HG03103 (cell line): Measurements from ENCODE around the gene RBMS1.

Experiments used
- ATAC-seq: cut with Tn5 transposase; IDR thresholded peaks from one replicate; pipeline ENCODE4 v1.9.1; 2021; ENCODE audit warnings: low read depth; ENCODE audit not compliant: unreplicated experiment

Gene RBMS1, protein sequence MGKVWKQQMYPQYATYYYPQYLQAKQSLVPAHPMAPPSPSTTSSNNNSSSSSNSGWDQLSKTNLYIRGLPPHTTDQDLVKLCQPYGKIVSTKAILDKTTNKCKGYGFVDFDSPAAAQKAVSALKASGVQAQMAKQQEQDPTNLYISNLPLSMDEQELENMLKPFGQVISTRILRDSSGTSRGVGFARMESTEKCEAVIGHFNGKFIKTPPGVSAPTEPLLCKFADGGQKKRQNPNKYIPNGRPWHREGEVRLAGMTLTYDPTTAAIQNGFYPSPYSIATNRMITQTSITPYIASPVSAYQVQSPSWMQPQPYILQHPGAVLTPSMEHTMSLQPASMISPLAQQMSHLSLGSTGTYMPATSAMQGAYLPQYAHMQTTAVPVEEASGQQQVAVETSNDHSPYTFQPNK

DNA sequence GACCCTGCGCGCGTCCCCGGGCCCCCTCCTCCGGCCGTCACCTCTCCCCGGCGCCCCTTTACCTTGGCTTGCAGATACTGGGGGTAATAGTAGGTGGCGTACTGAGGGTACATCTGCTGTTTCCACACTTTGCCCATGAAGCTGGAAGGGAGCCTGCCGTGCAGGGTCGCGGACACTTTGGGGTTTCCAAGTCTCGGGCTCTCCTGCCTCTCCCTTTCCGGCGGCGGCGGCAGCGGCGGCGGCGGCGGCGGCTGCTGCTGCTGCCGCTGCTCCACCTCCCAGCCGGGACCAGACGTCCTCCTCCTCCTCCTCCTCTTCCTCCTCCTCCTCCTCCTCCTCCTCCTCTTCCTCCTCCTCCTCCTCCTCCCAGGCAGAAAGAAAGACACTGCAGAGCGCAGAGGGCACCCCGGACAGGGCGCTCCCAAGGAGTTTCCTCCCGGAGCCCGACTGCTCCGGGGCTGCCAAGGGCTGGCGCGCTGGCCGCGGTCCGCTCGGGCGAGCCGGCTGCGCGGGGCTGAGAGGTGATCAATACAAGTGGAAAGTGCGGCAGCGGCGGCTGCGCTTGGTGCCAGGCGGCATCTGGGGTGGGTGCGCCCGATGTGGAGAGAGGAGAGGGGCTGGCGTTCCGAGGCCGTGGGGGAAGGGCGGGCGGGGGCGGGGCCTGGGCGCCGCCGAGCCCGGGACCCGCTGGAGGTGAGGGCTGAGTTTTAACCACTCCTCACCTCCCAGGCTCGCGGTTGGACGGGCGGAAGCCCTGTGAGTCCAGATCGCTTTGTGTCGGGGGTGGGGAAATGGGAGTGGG is at the start of gene RBMS1:
RBMS1 (minus strand) TSS at position 581 of the 802 bp plus-strand sequence; CDS start at position 137, 444 bp downstream.
- no peak for ATAC-seq

DNA sequence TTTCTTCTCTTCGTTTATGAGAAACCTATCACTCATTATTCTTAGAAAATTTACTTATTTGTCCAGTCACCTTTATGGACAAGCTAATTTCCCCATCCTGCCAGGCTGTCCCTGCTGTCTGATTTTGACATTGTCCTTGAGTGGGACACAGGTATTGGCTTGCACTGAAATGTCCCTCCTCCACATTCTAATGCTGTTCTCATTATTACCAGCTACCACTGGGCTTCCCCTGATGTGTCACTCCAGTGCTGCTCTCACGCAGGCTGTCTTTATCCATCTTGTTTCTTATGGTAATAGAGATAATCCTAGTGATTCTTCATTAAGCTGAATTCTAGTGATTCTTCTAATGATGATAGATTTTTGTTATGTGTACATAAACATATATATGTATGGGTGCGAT is 48.1 kb upstream of the RBMS1 start:
- ATAC-seq: no peak

DNA sequence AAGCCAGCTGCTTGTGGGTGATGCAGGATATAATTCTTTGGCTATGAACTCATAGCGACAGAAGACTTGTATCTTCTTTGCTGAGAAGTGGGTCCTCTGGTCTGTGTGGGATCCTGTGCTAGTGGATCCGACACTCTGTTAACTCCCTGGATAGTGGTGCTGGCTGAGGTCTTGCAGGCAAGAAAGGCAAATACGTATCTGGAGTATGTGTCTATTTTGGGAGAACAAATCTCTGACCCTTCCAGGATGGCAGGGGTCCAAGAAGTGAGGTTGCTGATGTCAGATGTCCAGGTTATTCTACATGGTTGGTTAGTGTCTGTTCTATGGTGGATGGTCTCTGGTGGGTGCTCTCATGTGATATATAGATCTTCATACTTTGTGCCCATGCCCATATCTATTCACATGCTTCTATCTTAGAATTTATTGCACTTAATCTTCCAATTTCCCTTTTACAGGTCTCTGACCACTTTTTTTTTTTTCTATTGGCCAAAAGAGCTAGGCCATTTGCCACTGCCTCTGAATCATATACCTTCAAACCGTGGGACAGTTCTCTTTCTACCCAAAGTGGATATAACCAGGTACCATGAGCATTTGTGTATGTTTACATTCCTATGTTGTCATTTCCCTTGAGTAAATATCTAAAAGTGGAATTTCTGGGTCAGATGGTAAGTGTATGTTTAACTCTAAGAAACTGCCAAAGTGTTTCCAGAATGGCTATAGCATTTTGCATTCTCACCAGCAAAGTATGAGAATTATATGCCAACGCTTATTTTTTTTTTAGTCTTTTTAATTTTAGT is 45.1 kb upstream of the RBMS1 start:
- no peak for ATAC-seq

DNA sequence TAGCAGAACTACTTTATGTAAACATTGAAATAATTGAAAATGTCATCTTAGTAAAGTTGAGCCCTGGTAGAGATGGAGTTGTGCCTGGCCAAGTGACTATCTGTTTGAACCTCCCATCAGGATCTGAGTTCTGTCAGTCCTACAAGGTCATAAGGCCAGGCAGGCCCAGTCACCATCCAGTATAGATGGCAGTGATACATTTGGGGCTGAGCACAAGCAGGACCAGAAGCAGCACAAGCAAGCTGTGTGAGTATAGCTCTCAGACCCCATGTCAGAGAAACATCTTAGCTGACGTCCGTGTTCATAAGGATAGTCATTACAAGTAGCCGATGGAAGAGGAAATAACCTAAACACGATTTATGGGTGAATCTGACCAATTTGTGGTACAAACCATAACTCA is 44.5 kb upstream of the RBMS1 start:
- ATAC-seq: no peak

DNA sequence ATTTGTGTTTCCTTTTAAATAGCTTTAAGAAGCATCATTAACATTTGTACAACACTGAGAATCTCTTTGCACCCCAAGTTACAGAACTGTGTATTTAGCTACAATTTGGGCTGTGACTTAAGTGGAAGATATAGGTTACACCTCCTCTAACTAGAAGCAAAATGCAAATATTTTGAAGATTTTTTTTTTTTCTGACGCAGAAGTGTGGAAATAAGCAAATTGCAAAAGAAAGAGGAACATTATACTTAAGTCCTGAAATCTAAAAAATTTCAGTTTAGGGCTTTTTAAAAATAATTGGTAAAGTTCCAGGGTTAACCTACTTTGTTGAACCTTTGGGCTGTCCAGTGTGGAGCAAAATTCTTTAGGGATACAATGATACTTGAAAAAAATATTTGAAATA is 41.4 kb upstream of the RBMS1 start:
- ATAC-seq: no peak

DNA sequence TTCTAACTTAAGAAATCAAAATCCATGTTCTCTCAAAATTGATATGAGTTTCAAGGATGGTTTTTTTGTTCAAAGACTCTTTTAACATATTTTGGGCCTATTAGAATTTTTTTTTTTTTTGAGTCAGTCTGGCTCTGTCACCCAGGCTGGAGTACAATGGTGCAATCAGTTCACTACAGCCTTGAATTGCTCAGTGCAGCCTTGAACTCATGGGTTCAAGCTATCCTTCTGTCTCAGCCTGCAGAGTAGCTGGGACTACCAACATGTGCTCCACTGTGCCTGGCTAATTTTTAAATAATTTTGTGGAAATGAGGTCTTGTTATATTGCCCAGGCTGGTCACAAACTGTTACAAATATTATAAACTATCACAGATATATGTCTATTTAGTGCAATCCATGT is 40.6 kb upstream of the RBMS1 start:
- ATAC-seq: no peak

DNA sequence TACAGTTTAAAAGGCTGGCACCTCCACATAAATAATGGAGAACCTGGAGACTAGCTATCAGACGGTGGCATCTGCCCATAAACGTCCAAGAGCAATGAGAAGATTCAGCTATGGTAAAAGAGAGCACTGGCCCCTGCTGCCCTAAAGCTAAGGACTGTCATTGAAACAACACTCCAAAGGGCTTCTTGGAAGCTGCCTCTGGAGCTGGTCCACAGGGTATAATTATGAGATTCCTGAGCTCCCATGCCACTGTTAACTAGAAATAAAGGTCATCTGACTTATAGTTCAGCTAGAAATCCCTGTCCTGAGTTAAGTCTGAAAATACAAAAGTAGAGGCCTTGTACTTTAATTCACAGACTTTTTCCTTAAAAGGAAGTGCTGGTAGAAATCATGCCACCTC is 39.9 kb upstream of the RBMS1 start:
- ATAC-seq: no peak

DNA sequence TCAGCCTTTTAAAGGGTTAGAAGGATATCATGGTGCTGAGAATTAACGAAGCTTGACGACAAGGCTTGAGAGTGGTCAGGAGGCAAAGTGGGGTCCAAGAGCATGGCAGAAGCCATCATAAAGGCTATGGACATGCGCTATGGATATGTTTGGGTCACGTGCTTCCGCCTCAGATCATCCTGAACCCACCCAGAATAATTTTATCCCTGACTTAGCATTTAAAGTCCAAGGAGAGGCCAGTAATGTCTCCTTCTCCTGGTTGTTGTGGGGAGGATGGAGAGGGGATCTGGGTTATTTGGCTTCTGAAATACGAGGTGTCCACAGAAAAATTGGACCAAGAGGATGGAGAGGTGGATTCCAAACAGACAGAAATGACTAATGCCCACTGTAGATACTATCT is 38.8 kb upstream of the RBMS1 start:
- no peak for ATAC-seq

DNA sequence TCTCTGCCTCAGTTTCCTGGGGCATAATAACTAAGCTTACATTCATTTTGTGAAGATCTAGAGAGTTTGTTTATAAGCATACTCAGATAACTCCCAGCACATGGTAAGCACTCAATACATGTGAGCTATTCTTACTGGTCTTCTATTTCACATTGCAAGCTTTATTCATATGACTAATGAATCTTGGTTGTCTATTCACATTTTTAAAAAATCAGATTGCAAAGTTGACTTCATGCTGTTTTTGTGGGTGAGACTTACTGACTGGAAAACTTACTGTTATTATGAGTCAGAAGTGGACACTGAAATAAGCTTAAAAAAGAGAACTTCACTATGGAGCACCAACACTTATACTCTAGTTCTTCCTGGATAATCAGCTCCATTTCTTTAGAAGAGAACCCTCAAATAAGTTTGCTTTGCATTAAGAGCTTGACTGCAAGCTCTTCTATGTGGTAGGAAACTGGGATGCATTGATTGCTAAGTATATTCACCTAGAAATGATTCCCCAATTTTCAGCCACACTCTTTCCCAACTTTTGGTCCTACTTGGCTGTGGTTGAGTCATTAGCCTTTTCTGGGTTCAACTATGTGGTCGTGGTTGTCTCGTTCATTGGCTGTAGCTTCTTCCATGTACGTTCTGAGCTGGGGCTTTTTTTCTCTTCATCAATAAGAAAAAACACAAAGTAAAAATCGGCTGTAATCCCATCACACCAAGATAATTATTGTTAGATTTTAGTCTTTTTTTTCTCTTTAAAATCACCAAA is 29.5 kb upstream of the RBMS1 start:
- ATAC-seq: no peak

DNA sequence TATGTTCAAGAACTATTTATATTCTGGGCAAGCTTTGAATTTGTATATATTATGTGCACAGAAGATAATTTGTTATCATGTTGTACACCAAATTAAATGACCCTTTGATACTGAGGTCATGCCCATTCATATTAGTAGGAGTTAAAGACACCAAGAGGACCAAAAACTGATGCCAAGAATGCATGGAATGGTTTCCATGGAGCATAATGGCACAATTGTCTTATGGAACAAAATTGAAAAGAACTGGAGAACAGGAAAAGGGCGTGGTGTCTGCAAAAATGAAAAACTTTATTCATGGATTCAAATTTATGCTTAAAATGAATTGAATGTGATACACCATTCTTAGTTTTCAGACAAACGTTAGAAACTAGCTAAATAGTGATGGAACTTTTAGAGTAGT is 24.1 kb upstream of the RBMS1 start:
- no peak for ATAC-seq

DNA sequence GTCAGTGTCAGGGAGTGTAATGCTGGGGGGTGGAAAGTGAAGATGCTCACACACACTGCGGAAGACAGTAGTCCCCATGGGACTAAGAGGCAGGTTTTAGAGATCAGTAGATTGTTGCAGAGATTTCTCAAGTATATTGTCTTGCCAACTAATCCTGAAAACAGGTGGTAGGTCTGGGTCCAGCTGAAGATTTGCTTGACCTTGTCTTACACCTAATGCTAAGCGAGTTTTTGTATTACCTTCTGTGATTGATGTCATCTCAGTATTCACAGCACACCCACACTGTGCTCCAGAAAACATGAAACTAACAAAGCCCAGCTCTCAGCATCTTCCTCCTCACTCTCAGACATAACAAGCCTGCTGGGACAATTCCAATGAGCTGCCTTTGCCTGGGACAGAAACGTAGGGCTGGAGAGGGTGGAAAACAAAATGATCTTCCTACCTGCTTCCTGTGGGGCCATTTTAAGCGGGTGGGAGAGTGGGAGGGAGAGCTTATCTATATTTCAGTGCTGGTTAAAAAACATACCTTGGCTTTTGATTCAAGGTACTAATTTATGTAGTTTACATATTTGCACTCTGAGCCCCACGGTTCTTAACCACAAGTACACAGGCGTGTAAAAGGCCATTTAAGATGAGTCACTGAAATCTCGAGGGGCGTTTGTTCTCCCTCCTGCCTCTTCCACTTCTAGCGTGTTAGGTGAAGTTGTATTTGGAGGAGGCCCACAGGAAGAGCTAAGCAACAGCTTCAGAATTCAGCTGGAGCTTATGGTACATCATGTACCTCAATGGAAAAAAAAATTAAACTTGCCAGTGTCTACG is 23.1 kb upstream of the RBMS1 start:
- peak; percentile 46 for ATAC-seq

DNA sequence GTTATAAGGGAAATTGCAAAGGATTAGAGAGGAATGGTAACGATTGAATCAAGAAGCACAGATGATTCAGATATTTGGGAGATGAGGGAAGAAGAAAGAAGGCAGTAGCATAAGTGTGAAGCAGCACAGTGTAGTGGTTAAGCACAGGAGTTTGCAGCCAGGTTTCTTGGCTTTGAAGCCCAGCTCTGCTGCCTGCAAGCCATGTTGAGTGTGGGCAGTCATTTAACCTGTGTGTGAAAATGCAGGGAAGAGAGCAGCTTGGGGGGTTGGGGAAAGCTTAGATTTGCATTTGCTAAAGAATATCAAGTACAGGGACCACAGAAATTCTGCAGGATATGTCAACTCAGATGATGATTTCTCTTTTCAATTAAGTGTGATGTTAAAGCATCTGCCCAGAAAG is 21.5 kb upstream of the RBMS1 start:
- no peak for ATAC-seq

DNA sequence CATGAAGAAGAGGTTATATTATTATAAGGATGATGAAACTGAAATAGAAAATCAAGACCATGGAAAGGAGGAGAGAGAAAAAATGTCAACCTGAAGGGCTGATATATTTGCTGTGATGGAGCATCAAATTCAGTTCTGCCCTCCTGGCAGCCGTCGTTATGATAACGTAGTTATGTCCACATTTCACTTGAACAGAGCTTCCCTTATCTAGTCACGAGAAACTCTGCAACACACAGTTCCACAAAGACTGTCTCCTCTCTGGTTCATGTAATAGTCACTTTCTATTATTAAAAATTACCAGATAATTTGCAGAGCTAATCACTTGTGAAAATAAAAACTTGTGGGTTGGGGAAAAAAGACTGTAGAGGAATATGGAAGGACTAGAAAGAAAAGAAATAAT is 19.5 kb upstream of the RBMS1 start:
- ATAC-seq: no peak

DNA sequence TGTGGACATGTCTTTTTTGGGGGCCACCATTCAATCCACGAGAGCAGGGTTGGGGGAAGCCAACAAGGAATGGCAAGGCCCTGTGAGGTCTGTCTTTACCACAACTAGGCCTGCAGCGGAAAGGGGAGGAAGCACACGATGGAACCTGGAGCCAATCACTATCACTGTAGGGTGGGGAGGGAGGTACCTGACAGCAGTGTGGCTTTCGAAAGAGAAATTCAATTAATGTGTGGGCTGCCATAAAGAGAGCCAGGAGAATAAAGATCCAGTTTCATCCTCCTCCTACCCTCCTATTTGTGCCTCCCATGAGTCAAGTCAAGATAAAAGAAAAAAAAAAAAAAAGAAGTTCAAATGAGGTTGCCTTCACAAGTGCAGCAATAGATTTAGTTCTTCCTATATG is 18.9 kb upstream of the RBMS1 start:
- ATAC-seq: no peak

DNA sequence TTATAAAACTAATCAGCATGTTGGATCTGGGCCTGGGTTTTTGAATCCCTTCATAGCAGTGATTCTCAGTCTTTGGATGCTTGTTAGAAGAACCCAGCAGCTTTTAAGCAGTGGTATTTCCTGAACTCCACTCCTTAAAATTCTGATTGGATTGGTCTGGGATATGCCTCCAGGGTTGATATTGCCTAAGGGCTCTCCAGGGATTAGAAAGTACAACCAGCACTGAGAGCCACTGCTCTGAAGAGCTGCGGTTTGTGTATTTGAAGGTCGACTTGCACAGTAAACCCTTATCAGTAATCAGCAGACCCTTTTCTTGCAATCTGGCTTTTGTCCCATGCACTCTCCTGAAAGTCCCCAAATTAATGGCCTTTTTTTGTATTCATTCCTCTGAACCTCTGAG is 17.0 kb upstream of the RBMS1 start:
- ATAC-seq: no peak

DNA sequence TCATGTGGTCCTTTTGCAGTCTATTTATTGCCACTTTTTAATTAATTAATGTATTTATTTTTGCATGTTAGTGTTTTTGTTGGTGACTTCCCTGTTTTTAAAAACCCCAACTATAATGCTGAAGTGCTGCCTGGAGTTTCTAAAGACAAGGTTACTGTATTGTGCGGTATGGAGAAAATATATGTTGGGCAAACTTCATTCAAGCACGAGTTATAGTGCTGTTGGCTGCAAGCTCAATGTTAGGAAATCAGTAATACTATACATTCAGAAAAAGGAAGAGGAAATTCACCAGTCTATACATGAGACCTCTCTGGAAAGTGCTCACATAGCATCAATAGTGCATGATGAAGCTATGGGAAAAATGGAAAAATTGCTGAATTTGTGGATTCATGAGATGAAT is 15.4 kb upstream of the RBMS1 start:
- no peak for ATAC-seq

DNA sequence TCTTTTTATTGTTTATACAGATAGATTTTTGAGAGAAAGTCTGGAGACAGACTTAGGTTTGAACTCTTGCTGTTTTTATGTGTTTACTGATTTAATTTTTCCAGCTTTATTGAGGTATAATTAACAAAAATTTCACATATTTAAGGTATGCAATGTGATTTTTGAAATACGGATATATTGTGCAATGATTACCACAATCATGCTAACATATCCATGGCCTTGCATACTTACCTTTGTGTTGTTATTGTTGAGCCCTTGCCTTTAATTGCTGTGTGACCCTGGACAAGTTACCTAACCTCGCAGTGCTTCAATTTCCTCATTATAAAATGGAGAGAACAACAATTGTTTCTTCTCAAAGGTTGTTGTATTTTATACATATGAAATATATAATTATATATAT is 13.9 kb upstream of the RBMS1 start:
- no peak for ATAC-seq

DNA sequence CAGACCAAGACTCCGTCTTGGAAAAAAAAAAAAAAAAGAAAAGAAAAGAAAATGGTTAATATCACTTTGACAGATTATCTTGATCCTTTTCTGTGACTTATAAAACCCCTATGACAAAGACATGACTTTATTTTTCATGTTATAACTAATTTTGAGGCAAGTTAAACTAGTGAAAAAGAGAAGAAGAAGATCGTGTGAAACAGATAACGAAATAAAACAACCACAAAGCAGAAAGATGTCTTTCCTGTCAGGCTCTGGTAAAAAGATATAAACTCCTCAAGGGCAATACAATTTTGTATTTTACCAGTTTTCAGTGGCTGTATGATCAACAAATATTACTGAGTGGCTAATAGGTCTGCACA is 13.4 kb upstream of the RBMS1 start:
- no peak for ATAC-seq

DNA sequence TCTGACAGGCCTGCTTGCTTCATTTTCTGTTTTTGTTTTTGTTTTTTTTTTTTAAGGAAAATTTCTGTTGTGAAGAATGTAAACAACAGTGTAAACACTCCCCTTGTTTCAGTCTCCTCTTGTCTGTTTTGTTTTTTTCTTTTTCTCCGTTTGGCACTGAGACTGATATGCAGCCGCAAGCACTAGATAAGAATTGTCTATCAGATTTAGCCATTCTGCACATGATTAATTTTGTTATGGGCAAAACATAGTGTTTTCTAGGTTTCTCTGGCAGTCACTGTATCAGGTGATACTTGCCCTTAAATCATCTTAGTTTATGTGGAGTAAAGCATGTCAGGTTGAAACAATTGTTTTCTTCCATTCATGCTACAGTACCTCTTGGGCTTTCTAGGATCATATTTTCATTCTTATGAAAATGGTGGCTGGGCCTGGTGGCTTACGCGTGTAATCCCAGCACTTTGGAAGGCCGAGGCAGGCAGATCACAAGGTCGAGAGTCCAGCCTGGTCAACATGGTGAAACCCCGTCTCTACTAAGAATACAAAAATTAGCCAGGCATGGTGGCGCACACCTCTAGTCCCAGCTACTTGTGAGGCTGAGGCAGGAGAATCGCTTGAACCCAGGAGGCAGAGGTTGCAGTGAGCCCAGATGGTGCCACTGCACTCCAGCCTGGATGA is 12.9 kb upstream of the RBMS1 start:
- ATAC-seq: no peak
